Hepatocyte (in vitro differentiated cells): ENCODE results near the gene CELSR3. TPM values are rescaled to one million over a fixed set of nuclear protein-coding genes. Genes with fewer than 3 reads are reported as not detected.

Source experiments
- DNase-seq: peaks from one replicate; pipeline ENCODE4 v3.0.0-alpha.2; 2016; ENCODE audit warnings: low spot score
- H2AFZ ChIP-seq: fragments of 200-600 bp; sonication (generic); 2 replicates; pipeline ENCODE4 v1.6.0; 2016; ENCODE audit warnings: antibody characterized with exemption, mild to moderate bottlenecking
- H3K27ac ChIP-seq: fragments of 200-600 bp; sonication (generic); 2 replicates; pipeline ENCODE4 v1.5.1; 2016; ENCODE audit warnings: mild to moderate bottlenecking
- H3K27me3 ChIP-seq: fragments of 200-600 bp; sonication (generic); 2 replicates; pipeline ENCODE4 v1.6.1; 2016
- H3K36me3 ChIP-seq: fragments of 200-600 bp; sonication (generic); replicated peaks from 2 replicates; pipeline ENCODE4 v1.5.1; 2016; ENCODE audit warnings: low read depth; ENCODE audit not compliant: insufficient read depth
- H3K4me1 ChIP-seq: fragments of 200-600 bp; sonication (generic); 2 replicates; pipeline ENCODE4 v1.5.1; 2016; ENCODE audit warnings: mild to moderate bottlenecking, moderate library complexity; ENCODE audit not compliant: insufficient read depth
- H3K4me2 ChIP-seq: fragments of 200-600 bp; sonication (generic); 2 replicates; pipeline ENCODE4 v1.6.0; 2016
- H3K4me3 ChIP-seq: fragments of 200-600 bp; sonication (generic); 2 replicates; pipeline ENCODE4 v1.5.1; 2016; ENCODE audit warnings: mild to moderate bottlenecking
- H3K79me2 ChIP-seq: fragments of 200-600 bp; sonication (generic); 2 replicates; pipeline ENCODE4 v1.6.0; 2017; ENCODE audit warnings: mild to moderate bottlenecking
- H3K9me2 ChIP-seq: fragments of 200-600 bp; sonication (generic); replicated peaks from 2 replicates; pipeline ENCODE4 v1.6.0; 2017; ENCODE audit warnings: mild to moderate bottlenecking; ENCODE audit not compliant: insufficient read depth
- H3K9me3 ChIP-seq: fragments of 200-600 bp; sonication (generic); 2 replicates; pipeline ENCODE4 v1.5.1; 2016; ENCODE audit warnings: low read depth, mild to moderate bottlenecking
- H4K20me1 ChIP-seq: fragments of 200-600 bp; sonication (generic); 2 replicates; pipeline ENCODE4 v1.6.0; 2016; ENCODE audit warnings: mild to moderate bottlenecking; ENCODE audit not compliant: insufficient read depth, poor library complexity, severe bottlenecking
- EZH2 ChIP-seq: fragments of 200-600 bp; sonication (generic); IDR thresholded peaks from 2 replicates; pipeline ENCODE4 v1.6.1; 2016; ENCODE audit warnings: antibody characterized with exemption, mild to moderate bottlenecking, borderline replicate concordance
- EZH2phosphoT487 ChIP-seq: fragments of 200-600 bp; sonication (generic); IDR thresholded peaks from one replicate; pipeline ENCODE4 v1.6.1; 2018; ENCODE audit warnings: antibody characterized with exemption, mild to moderate bottlenecking, low read depth, moderate library complexity; ENCODE audit not compliant: unreplicated experiment, severe bottlenecking
- WGBS: methylation state at CpG from one replicate; pipeline ENCODE4 v1.1.6; 2016; ENCODE audit warnings: low lambda C conversion rate; ENCODE audit errors: missing lambda C conversion rate; 5-methylcytosine and 5-hydroxymethylcytosine counted together
- polyA plus RNA-seq: library from polyadenylated mRNA; unstranded; fragments of >200 nt; fragmentation: Nextera tagmentation; extraction: Ambion mirVana; gene quantifications from 2 replicates; pipeline ENCODE4 v1.2.1, GENCODE V29; 2016
- total RNA-seq: library from RNA; depleted of rRNA; stranded (reverse); fragments of >200 nt; gene quantifications from 2 replicates; pipeline ENCODE4 v1.2.3, GENCODE V29; 2014
- TF ChIP-seq, protein P1 (sequence below): fragments of 200-600 bp; sonication (generic); IDR thresholded peaks from 2 replicates; pipeline ENCODE4 v1.5.1; 2016; ENCODE audit warnings: antibody characterized with exemption, mild to moderate bottlenecking; ENCODE audit not compliant: poor library complexity

CELSR3 gene
- total and polyA plus RNA-seq, 2 experiments from 2014 or later: 1.8 to 1.9 TPM

DNA sequence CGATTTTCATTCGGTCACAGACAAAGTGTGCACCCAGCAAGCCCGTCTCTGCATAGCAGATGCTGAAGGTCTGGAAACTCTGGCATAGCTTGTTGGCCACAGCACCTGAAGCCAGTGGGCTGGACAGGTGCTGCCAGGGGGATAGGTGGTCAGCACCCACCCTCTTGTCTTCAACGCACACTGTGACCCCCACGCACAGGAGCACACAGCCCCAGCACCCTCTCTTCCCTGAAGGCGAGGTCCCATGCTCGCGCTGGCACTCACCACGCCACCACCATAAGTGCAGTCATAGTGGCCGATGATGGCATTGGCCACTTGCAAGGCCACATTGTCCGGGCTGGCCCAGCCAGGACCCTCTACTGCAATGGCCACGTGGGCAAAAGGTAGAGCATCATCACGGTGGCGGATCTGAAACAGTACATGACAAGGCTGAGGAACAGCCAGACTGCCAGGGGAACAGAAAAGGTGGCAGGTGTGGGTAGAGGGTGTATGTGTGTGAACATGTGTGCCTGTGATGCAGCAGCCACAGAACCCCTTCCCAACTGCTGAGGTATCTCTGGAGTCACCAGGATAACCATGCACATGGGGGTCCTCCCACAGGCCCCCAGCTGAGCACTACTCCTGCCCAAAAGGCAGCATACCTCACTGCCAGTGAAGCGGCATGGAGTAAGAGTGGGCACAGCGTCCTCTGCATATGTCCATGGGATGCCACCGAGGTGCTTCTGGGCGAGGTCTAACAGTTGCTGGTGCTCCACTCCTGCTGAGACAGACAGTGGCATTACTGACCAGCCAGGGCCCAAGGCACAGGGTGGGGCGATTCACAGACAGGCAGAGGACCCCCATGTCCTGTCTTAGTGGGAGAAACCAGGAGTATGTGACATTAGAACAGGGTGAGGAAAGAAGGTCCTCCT is 61.7 kb downstream of the CELSR3 start:
- no peak for DNase-seq
- no peak overlapping the region for H2AFZ ChIP-seq
- no peaks in the 10 kb centered on the region for H3K9me2 ChIP-seq
- H4K20me1 ChIP-seq: no peaks in the 10 kb centered on the region
- no peaks in the 10 kb centered on the region for H3K27me3 ChIP-seq
- no peak overlapping the region for H3K4me3 ChIP-seq
- no peak for TF ChIP-seq EZH2phosphoT487
- TF ChIP-seq EZH2: no peak
- TF ChIP-seq, protein P1, sequence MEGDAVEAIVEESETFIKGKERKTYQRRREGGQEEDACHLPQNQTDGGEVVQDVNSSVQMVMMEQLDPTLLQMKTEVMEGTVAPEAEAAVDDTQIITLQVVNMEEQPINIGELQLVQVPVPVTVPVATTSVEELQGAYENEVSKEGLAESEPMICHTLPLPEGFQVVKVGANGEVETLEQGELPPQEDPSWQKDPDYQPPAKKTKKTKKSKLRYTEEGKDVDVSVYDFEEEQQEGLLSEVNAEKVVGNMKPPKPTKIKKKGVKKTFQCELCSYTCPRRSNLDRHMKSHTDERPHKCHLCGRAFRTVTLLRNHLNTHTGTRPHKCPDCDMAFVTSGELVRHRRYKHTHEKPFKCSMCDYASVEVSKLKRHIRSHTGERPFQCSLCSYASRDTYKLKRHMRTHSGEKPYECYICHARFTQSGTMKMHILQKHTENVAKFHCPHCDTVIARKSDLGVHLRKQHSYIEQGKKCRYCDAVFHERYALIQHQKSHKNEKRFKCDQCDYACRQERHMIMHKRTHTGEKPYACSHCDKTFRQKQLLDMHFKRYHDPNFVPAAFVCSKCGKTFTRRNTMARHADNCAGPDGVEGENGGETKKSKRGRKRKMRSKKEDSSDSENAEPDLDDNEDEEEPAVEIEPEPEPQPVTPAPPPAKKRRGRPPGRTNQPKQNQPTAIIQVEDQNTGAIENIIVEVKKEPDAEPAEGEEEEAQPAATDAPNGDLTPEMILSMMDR: no peak
- no peak overlapping the region for H3K4me2 ChIP-seq
- WGBS: 93% methylated on average over 19 of the region's 19 CpGs
- H3K9me3 ChIP-seq: no peaks in the 10 kb centered on the region
- no peaks in the 10 kb centered on the region for H3K36me3 ChIP-seq
- no peak overlapping the region for H3K27ac ChIP-seq
- H3K79me2 ChIP-seq: peaks cover 3% of the 10 kb centered on the region
- peaks cover 32% of the 10 kb centered on the region for H3K4me1 ChIP-seq

DNA sequence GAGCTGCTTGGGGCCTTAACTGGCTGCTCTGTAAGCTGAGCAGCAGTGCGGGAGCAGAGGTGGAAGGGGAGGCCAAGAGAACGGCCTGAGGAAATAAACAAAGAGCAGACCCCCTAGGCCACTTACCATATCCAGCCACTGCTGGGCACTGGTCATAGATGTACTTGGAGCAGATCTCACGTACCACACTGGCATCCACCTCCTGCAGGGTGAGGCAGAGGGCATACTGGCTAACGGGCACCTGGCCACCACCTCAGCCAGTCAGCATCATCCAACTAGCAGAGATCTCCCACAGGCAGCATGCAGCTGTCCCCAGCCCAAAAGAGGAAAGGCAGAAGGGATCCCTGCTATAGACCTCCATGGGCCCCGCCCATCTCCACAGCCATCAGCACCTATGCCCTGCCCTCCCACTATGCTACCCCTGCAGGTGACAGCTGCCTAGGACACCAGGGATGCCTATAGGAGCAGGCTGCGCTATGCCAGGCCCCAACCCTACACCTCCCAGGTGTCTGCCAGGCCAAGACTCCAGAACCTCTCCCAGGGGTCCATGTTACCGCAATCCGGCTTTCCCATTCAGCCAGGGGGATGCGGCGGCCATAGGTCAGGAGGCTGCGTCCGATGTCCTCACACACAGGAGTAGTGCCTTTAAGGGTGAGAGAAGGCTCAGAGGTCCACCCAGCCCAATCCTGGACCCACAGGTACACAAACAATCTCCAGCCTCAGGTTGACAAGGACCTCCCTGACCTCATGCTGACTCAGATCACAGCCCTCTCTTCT is 63.0 kb downstream of the CELSR3 start:
- WGBS: 93% methylated on average over 12 of the region's 12 CpGs
- Histone ChIP-seq H3K36me3 (no peaks in the 10 kb centered on the region), H3K9me2 (no peaks in the 10 kb centered on the region), H4K20me1 (no peaks in the 10 kb centered on the region), H3K4me2 (no peak overlapping the region), H3K27ac (peak overlapping the region; percentile 95), H2AFZ (no peak overlapping the region), H3K4me3 (no peak overlapping the region), H3K27me3 (no peaks in the 10 kb centered on the region), H3K79me2 (no peaks in the 10 kb centered on the region), H3K4me1 (peaks cover 45% of the 10 kb centered on the region), H3K9me3 (no peaks in the 10 kb centered on the region)
- TF ChIP-seq EZH2phosphoT487 (no peak), EZH2 (no peak)
- TF ChIP-seq, protein P1: no peak
- DNase-seq: no peak

DNA sequence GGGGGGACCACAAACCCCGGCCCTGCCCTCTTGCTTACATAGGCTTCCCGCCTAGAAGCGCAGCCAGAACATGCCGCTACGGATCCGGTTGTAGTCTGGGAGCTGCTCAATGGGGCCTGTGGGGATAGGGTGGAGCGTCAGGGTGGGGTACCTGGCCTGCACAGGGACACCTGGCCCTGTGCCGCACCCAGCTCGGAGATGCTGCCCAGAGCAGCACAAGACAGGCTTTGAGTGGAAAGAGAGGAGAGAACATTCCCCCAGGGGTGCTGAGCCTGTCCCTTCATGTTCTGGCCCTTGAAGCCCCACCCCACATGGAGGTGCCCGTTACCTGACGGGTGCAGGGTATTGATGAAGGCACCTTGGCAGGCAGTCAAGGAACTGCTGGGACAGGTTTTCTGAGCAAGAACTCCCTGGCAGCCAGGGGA is 63.6 kb downstream of the CELSR3 start:
- Histone ChIP-seq H3K9me2 (no peaks in the 10 kb centered on the region), H4K20me1 (no peaks in the 10 kb centered on the region), H2AFZ (no peak overlapping the region), H3K4me1 (peaks cover 46% of the 10 kb centered on the region), H3K27me3 (no peaks in the 10 kb centered on the region), H3K36me3 (no peaks in the 10 kb centered on the region), H3K79me2 (no peaks in the 10 kb centered on the region), H3K4me2 (peak overlapping the region; percentile 8), H3K9me3 (no peaks in the 10 kb centered on the region), H3K4me3 (no peak overlapping the region), H3K27ac (peak overlapping the region; percentile 95)
- WGBS: 76% methylated on average over 11 of the region's 11 CpGs
- no peak for DNase-seq
- TF ChIP-seq EZH2phosphoT487 (no peak), EZH2 (no peak)
- TF ChIP-seq, protein P1: no peak
